Colon (tissue), 2 donors: ENCODE measurements around the gene PCDH9.

Experiments used
- FAIRE-seq: peaks from 2 replicates; lab custom pipeline; 2012; peaks lifted over from hg19 to GRCh38; lab: Jason Lieb, UNC
- donor health status: control.
- donor health status: control.

Gene PCDH9

GRCh38 chr13:67158903-67159302 is 71.2 kb downstream of the PCDH9 start:
- FAIRE-seq: no peak

GRCh38 chr13:67156723-67157060 is 73.4 kb downstream of the PCDH9 start:
- FAIRE-seq: no peak

- no peak for FAIRE-seq
These were observed 74.0 kb downstream of the PCDH9 start for GRCh38 chr13:67155898-67156722.

GRCh38 chr13:67152085-67152484 is 78.1 kb downstream of the PCDH9 start:
- FAIRE-seq: no peak

GRCh38 chr13:67151652-67152051 is 78.5 kb downstream of the PCDH9 start:
- FAIRE-seq: no peak

- FAIRE-seq: no peak
These were observed 79.5 kb downstream of the PCDH9 start for GRCh38 chr13:67150608-67151007.

- FAIRE-seq: no peak
These were observed 82.0 kb downstream of the PCDH9 start for GRCh38 chr13:67148161-67148571.

GRCh38 chr13:67147342-67148133 is 82.6 kb downstream of the PCDH9 start:
- FAIRE-seq: no peak

GRCh38 chr13:67146523-67147130 is 83.5 kb downstream of the PCDH9 start:
- FAIRE-seq: no peak

GRCh38 chr13:67145950-67146349 is 84.2 kb downstream of the PCDH9 start:
- FAIRE-seq: no peak

GRCh38 chr13:67143544-67144115 is 86.5 kb downstream of the PCDH9 start:
- FAIRE-seq: no peak

GRCh38 chr13:67140006-67140405 is 90.1 kb downstream of the PCDH9 start:
- no peak for FAIRE-seq

GRCh38 chr13:67139551-67139950 is 90.6 kb downstream of the PCDH9 start:
- no peak for FAIRE-seq

GRCh38 chr13:67138970-67139369 is 91.2 kb downstream of the PCDH9 start:
- FAIRE-seq: no peak

GRCh38 chr13:67137044-67137735 is 92.9 kb downstream of the PCDH9 start:
- no peak for FAIRE-seq

GRCh38 chr13:67136157-67136556 is 94.0 kb downstream of the PCDH9 start:
- no peak for FAIRE-seq

GRCh38 chr13:67135356-67135755 is 94.8 kb downstream of the PCDH9 start:
- FAIRE-seq: no peak

GRCh38 chr13:67134417-67135129 is 95.6 kb downstream of the PCDH9 start:
- no peak for FAIRE-seq

- FAIRE-seq: no peak
These were observed 96.7 kb downstream of the PCDH9 start for GRCh38 chr13:67133476-67133875.

- no peak for FAIRE-seq
These were observed 98.7 kb downstream of the PCDH9 start for GRCh38 chr13:67131393-67131792.

GRCh38 chr13:67130444-67130843 is 99.7 kb downstream of the PCDH9 start:
- no peak for FAIRE-seq
